HCT116 (cell line): ENCODE measurements around the gene MDFIC2.

Experiments
- POLR2AphosphoS5 ChIP-seq: IDR thresholded peaks from 2 replicates; pipeline ENCODE4 v1.6.1; 2011; ENCODE audit warnings: mild to moderate bottlenecking, low read depth, low read length, moderate library complexity
- TF ChIP-seq, protein P1 (sequence below), 3 experiments: fragments of 200-600 bp in 1 of 3; sonication (generic) in 1 of 3; IDR thresholded peaks in 2 of 3; conservative IDR thresholded peaks in 1 of 3; 2 replicates each; pipeline ENCODE4 v1.5.1; 2012 to 2017; ENCODE audit warnings: low read depth in 2 of 3, low read length in 2 of 3, antibody characterized with exemption in 1 of 3, borderline replicate concordance in 1 of 3, control low read depth in 1 of 3, mild to moderate bottlenecking in 1 of 3, mixed read lengths in 1 of 3, mixed run types in 1 of 3, moderate library complexity in 1 of 3; ENCODE audit not compliant: insufficient read depth in 1 of 3

DNA sequence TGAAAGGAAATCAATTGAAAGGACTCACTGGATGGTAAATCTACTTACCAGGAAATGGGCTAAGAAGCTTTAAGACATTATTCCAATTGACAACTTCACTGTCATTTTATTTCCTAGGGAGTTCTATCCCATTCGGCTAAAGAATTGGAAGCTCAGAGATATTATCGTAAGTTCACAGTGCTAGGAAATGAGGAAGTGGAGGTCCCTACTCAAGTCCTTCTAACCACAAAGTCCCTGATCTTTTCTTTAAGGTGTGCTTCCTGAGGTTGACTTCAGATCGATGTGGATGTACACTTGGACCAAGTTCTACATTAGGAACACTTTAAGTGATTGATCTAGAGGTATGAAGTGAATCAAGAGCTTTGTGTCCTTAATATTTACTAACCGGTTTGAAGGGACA lies 63.6 kb downstream of the MDFIC2 start:
- no peak for TF ChIP-seq POLR2AphosphoS5
- TF ChIP-seq, protein P1, sequence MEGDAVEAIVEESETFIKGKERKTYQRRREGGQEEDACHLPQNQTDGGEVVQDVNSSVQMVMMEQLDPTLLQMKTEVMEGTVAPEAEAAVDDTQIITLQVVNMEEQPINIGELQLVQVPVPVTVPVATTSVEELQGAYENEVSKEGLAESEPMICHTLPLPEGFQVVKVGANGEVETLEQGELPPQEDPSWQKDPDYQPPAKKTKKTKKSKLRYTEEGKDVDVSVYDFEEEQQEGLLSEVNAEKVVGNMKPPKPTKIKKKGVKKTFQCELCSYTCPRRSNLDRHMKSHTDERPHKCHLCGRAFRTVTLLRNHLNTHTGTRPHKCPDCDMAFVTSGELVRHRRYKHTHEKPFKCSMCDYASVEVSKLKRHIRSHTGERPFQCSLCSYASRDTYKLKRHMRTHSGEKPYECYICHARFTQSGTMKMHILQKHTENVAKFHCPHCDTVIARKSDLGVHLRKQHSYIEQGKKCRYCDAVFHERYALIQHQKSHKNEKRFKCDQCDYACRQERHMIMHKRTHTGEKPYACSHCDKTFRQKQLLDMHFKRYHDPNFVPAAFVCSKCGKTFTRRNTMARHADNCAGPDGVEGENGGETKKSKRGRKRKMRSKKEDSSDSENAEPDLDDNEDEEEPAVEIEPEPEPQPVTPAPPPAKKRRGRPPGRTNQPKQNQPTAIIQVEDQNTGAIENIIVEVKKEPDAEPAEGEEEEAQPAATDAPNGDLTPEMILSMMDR (IDR thresholded peaks at IDR 0.05 in 2 of 3, conservative IDR thresholded peaks at IDR 0.05 in 1 of 3; ENCODE audit: borderline replicate concordance in 1 of 3, insufficient read depth in 1 of 3, low read depth in 2 of 3, low read length in 2 of 3) = no peak
